HepG2 (cell line): Measurements from ENCODE around the gene ANLN. TPM values are rescaled to one million over a fixed set of nuclear protein-coding genes. Genes with fewer than 3 reads are reported as not detected.

Source experiments
- DNMT1 ChIP-seq: sonication (generic); formaldehyde crosslinking; IDR thresholded peaks from 2 replicates; pipeline ENCODE4 v1.5.1; 2020; ENCODE audit warnings: mild to moderate bottlenecking, missing genetic modification reagents
- GFI1 ChIP-seq: sonication (generic); formaldehyde crosslinking; IDR thresholded peaks from 2 replicates; pipeline ENCODE4 v1.5.0; 2020; ENCODE audit warnings: missing genetic modification reagents, mild to moderate bottlenecking, borderline replicate concordance
- KLF13 ChIP-seq: sonication (generic); formaldehyde crosslinking; IDR thresholded peaks from 2 replicates; pipeline ENCODE4 v1.4.0; 2020; ENCODE audit warnings: mild to moderate bottlenecking, missing genetic modification reagents
- ONECUT2 ChIP-seq: sonication (generic); formaldehyde crosslinking; IDR thresholded peaks from 2 replicates; pipeline ENCODE4 v1.4.0; 2020; ENCODE audit warnings: missing genetic modification reagents
- SIX4 ChIP-seq: sonication (generic); formaldehyde crosslinking; IDR thresholded peaks from 2 replicates; pipeline ENCODE4 v1.4.0; 2020; ENCODE audit warnings: missing genetic modification reagents
- TCF7 ChIP-seq: sonication (generic); IDR thresholded peaks from 2 replicates; pipeline ENCODE4 v1.6.1; 2016; ENCODE audit warnings: antibody characterized with exemption, low read depth
- ZEB1 ChIP-seq: IDR thresholded peaks from 2 replicates; pipeline ENCODE4 v1.6.1; 2012; ENCODE audit warnings: mild to moderate bottlenecking, low read depth, inconsistent platforms; ENCODE audit not compliant: insufficient replicate concordance
- ZNF256 ChIP-seq: sonication (generic); formaldehyde crosslinking; conservative IDR thresholded peaks from 2 replicates; pipeline ENCODE4 v1.4.0; 2020; ENCODE audit warnings: missing genetic modification reagents
- ZNF549 ChIP-seq: sonication (generic); formaldehyde crosslinking; IDR thresholded peaks from 2 replicates; pipeline ENCODE4 v1.5.0; 2020; ENCODE audit warnings: missing genetic modification reagents
- polyA plus RNA-seq, 8 experiments: library from polyadenylated mRNA; depleted of rRNA in 3 of 8; stranded (reverse) in 7 of 8; unstranded in 1 of 8; fragments of >200 nt; fragmentation: Illumina TruSeq in 4 of 8; extraction: Trizol in 4 of 8; gene quantifications; 2 replicates each; pipeline versions ENCODE4 v1.2.1 to v1.2.3, GENCODE V29; 2011 to 2016; ENCODE audit warnings: low read depth in 4 of 8, missing spikeins in 1 of 8, mixed read lengths in 1 of 8; ENCODE audit not compliant: insufficient read depth in 1 of 8
- total RNA-seq, 5 experiments: library from RNA; depleted of rRNA; stranded (reverse); fragments of >200 nt; fragmentation: Illumina TruSeq; extraction: Trizol; gene quantifications; 2 replicates each; pipeline ENCODE4 v1.2.3, GENCODE V29; 2016; ENCODE audit warnings: low read depth in 1 of 5
- TF ChIP-seq, protein P1 (sequence below): sonication (generic); formaldehyde crosslinking; IDR thresholded peaks from 2 replicates; pipeline ENCODE4 v1.5.0; 2020; ENCODE audit warnings: mild to moderate bottlenecking, missing genetic modification reagents
- TF ChIP-seq, protein P2 (sequence below): sonication (generic); formaldehyde crosslinking; IDR thresholded peaks from 2 replicates; pipeline ENCODE4 v1.5.1; 2020; ENCODE audit warnings: mild to moderate bottlenecking, moderate library complexity, missing genetic modification reagents
- TF ChIP-seq, protein P3 (sequence below), 2 experiments: sonication (generic) in 1 of 2; formaldehyde crosslinking in 1 of 2; IDR thresholded peaks; 2 replicates each; pipeline versions ENCODE4 v1.4.0 to v1.6.1; 2016 to 2020; ENCODE audit warnings: borderline replicate concordance in 1 of 2, low read depth in 1 of 2, mild to moderate bottlenecking in 1 of 2, missing genetic modification reagents in 1 of 2
- TF ChIP-seq, protein P4 (sequence below): sonication (generic); formaldehyde crosslinking; IDR thresholded peaks from 2 replicates; pipeline ENCODE4 v1.4.0; 2020; ENCODE audit warnings: missing genetic modification reagents
- TF ChIP-seq, protein P5 (sequence below): sonication (generic); formaldehyde crosslinking; IDR thresholded peaks from 2 replicates; pipeline ENCODE4 v1.4.0; 2020; ENCODE audit warnings: missing genetic modification reagents, borderline replicate concordance

The ANLN gene
- total and polyA plus RNA-seq, 2 of the 13 experiments (the other 11 are each of a cell fraction or from before 2014, with no cell fraction given), result 20.0 to 72.0 TPM

DNA sequence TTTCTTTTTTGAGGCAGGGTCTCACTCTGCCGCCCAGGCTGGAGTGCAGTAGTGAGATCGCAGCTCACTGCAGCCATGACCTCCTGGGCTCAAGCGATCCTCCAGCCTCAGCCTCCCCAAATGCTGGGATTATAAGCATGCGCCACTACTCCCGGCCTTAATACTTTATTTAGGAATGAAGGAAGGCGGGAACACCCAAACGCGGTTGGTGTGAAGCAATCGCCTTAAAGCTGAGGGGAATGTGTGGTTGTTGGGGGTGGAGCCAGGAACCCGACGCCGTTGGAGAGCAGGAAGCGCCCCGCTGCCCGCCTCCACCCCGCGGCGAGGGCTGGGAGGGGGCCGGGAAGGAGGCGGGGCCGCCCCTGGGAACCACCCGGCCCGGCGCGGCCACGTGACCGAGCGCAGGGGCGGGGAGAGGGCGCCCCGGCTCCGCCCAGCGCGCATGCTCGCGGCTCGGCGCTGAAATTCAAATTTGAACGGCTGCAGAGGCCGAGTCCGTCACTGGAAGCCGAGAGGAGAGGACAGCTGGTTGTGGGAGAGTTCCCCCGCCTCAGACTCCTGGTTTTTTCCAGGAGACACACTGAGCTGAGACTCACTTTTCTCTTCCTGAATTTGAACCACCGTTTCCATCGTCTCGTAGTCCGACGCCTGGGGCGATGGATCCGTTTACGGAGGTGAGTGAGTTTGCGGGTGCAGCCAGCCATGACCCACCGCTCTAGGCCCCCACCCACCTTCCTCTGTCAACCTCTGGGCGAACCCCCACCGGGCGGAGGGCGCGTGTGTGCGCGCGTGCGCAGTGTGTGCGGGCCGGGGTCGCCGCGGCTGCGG lies at the start of gene ANLN (continued):
- TF ChIP-seq, protein P1, sequence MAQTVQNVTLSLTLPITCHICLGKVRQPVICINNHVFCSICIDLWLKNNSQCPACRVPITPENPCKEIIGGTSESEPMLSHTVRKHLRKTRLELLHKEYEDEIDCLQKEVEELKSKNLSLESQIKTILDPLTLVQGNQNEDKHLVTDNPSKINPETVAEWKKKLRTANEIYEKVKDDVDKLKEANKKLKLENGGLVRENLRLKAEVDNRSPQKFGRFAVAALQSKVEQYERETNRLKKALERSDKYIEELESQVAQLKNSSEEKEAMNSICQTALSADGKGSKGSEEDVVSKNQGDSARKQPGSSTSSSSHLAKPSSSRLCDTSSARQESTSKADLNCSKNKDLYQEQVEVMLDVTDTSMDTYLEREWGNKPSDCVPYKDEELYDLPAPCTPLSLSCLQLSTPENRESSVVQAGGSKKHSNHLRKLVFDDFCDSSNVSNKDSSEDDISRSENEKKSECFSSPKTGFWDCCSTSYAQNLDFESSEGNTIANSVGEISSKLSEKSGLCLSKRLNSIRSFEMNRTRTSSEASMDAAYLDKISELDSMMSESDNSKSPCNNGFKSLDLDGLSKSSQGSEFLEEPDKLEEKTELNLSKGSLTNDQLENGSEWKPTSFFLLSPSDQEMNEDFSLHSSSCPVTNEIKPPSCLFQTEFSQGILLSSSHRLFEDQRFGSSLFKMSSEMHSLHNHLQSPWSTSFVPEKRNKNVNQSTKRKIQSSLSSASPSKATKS (CRISPR knock-in tag), result 0 out of 2 replicates have a peak, but pooled peaks have one; percentile 85
- TF ChIP-seq ONECUT2 (CRISPR knock-in tag) (no peak), ZNF549 (CRISPR knock-in tag) (no peak), DNMT1 (CRISPR knock-in tag) (no peak), TCF7 (no peak), GFI1 (no peak), SIX4 (peak; percentile 51; the same call in 1 of the 2 replicates), ZNF256 (0 out of 2 replicates have a peak, but pooled peaks have one; percentile 25), KLF13 (CRISPR knock-in tag) (no peak), ZEB1 (no peak)
- TF ChIP-seq, protein P2, sequence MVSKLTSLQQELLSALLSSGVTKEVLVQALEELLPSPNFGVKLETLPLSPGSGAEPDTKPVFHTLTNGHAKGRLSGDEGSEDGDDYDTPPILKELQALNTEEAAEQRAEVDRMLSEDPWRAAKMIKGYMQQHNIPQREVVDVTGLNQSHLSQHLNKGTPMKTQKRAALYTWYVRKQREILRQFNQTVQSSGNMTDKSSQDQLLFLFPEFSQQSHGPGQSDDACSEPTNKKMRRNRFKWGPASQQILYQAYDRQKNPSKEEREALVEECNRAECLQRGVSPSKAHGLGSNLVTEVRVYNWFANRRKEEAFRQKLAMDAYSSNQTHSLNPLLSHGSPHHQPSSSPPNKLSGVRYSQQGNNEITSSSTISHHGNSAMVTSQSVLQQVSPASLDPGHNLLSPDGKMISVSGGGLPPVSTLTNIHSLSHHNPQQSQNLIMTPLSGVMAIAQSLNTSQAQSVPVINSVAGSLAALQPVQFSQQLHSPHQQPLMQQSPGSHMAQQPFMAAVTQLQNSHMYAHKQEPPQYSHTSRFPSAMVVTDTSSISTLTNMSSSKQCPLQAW (CRISPR knock-in tag), result peak; percentile 34; the same call in 1 of the 2 replicates
- TF ChIP-seq, protein P3, sequence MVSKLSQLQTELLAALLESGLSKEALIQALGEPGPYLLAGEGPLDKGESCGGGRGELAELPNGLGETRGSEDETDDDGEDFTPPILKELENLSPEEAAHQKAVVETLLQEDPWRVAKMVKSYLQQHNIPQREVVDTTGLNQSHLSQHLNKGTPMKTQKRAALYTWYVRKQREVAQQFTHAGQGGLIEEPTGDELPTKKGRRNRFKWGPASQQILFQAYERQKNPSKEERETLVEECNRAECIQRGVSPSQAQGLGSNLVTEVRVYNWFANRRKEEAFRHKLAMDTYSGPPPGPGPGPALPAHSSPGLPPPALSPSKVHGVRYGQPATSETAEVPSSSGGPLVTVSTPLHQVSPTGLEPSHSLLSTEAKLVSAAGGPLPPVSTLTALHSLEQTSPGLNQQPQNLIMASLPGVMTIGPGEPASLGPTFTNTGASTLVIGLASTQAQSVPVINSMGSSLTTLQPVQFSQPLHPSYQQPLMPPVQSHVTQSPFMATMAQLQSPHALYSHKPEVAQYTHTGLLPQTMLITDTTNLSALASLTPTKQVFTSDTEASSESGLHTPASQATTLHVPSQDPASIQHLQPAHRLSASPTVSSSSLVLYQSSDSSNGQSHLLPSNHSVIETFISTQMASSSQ (IDR thresholded peaks at IDR 0.05; ENCODE audit: low read depth), result no peak
- TF ChIP-seq, protein P3 (CRISPR knock-in tag; IDR thresholded peaks at IDR 0.05; ENCODE audit: borderline replicate concordance), result peak; percentile 44; the same call in 1 of the 2 replicates
- TF ChIP-seq, protein P4, sequence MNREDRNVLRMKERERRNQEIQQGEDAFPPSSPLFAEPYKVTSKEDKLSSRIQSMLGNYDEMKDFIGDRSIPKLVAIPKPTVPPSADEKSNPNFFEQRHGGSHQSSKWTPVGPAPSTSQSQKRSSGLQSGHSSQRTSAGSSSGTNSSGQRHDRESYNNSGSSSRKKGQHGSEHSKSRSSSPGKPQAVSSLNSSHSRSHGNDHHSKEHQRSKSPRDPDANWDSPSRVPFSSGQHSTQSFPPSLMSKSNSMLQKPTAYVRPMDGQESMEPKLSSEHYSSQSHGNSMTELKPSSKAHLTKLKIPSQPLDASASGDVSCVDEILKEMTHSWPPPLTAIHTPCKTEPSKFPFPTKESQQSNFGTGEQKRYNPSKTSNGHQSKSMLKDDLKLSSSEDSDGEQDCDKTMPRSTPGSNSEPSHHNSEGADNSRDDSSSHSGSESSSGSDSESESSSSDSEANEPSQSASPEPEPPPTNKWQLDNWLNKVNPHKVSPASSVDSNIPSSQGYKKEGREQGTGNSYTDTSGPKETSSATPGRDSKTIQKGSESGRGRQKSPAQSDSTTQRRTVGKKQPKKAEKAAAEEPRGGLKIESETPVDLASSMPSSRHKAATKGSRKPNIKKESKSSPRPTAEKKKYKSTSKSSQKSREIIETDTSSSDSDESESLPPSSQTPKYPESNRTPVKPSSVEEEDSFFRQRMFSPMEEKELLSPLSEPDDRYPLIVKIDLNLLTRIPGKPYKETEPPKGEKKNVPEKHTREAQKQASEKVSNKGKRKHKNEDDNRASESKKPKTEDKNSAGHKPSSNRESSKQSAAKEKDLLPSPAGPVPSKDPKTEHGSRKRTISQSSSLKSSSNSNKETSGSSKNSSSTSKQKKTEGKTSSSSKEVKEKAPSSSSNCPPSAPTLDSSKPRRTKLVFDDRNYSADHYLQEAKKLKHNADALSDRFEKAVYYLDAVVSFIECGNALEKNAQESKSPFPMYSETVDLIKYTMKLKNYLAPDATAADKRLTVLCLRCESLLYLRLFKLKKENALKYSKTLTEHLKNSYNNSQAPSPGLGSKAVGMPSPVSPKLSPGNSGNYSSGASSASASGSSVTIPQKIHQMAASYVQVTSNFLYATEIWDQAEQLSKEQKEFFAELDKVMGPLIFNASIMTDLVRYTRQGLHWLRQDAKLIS (CRISPR knock-in tag), result no peak
- TF ChIP-seq, protein P5, sequence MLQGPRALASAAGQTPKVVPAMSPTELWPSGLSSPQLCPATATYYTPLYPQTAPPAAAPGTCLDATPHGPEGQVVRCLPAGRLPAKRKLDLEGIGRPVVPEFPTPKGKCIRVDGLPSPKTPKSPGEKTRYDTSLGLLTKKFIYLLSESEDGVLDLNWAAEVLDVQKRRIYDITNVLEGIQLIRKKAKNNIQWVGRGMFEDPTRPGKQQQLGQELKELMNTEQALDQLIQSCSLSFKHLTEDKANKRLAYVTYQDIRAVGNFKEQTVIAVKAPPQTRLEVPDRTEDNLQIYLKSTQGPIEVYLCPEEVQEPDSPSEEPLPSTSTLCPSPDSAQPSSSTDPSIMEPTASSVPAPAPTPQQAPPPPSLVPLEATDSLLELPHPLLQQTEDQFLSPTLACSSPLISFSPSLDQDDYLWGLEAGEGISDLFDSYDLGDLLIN (CRISPR knock-in tag), result peak; percentile 78; the same call in 1 of the 2 replicates
